CD4-positive, alpha-beta T cell treated with Interleukin-6 at 100 ng/mL for 8 hours (primary cell): Measurements from ENCODE around the gene GSK3B.
"Not testable (repeated sequence)": the region's sequence is repeated elsewhere in the genome, so short reads cannot be mapped to it uniquely, and the experiment has no call there.

ENCODE experiments used
- DNase-seq: peaks from one replicate; pipeline ENCODE4 v3.0.0-alpha.2; 2020; ENCODE audit warnings: mixed read lengths, low spot score

Gene GSK3B

GRCh38 chr3:119934249-119934648, 160.0 kb downstream of the GSK3B start:
- no peak for DNase-seq

GRCh38 chr3:119933207-119933606, 161.0 kb downstream of the GSK3B start:
- no peak for DNase-seq

GRCh38 chr3:119930286-119930685, 164.0 kb downstream of the GSK3B start:
- DNase-seq = no peak

GRCh38 chr3:119927190-119927589, 167.1 kb downstream of the GSK3B start:
- no peak for DNase-seq

- DNase-seq = no peak
These were observed 169.8 kb downstream of the GSK3B start for GRCh38 chr3:119924111-119925094.

- no peak for DNase-seq
These were observed 175.0 kb downstream of the GSK3B start for GRCh38 chr3:119918992-119919933.

- DNase-seq = no peak
These were observed 181.2 kb downstream of the GSK3B start for GRCh38 chr3:119913021-119913420.

GRCh38 chr3:119912220-119912619, 182.0 kb downstream of the GSK3B start:
- no peak for DNase-seq

- DNase-seq = no peak
These were observed 182.5 kb downstream of the GSK3B start for GRCh38 chr3:119911748-119912147.

- DNase-seq = no peak
These were observed 192.2 kb downstream of the GSK3B start for GRCh38 chr3:119902061-119902460.

GRCh38 chr3:119901148-119901547, 193.1 kb downstream of the GSK3B start:
- DNase-seq = no peak

- DNase-seq = no peak
These were observed 195.1 kb downstream of the GSK3B start for GRCh38 chr3:119899192-119899511.

GRCh38 chr3:119898478-119899191, 195.6 kb downstream of the GSK3B start:
- DNase-seq = no peak

GRCh38 chr3:119894195-119894594, 200.1 kb downstream of the GSK3B start:
- DNase-seq = no peak

GRCh38 chr3:119893769-119894168, 200.5 kb downstream of the GSK3B start:
- DNase-seq = no peak

- peak; percentile 46 for DNase-seq
These were observed 202.1 kb downstream of the GSK3B start for GRCh38 chr3:119891944-119892721.

- DNase-seq = not testable (repeated sequence)
These were observed 205.6 kb downstream of the GSK3B start for GRCh38 chr3:119888681-119889080.

- DNase-seq = no peak
These were observed 208.3 kb downstream of the GSK3B start for GRCh38 chr3:119885746-119886530.

GRCh38 chr3:119884161-119884557, 210.1 kb downstream of the GSK3B start:
- no peak for DNase-seq

GRCh38 chr3:119883461-119884160, 210.6 kb downstream of the GSK3B start:
- DNase-seq = no peak
